Rectal smooth muscle tissue (tissue), 1 donor: Measurements from ENCODE around the gene CCDC149.

Experiments used
- H3K27ac ChIP-seq: one replicate; pipeline ENCODE4 v1.7.0; 2013; ENCODE audit warnings: low read depth, low read length, inconsistent platforms
- H3K27me3 ChIP-seq: one replicate; pipeline ENCODE4 v1.7.0; 2013; ENCODE audit warnings: low read length; ENCODE audit not compliant: control insufficient read depth, insufficient read depth
- H3K36me3 ChIP-seq: one replicate; pipeline ENCODE4 v1.7.0; 2013; ENCODE audit warnings: low read length; ENCODE audit not compliant: control insufficient read depth, insufficient read depth
- H3K4me1 ChIP-seq: one replicate; pipeline ENCODE4 v1.7.0; 2013; ENCODE audit warnings: low read length; ENCODE audit not compliant: control insufficient read depth, insufficient read depth
- H3K4me3 ChIP-seq: one replicate; pipeline ENCODE4 v1.7.0; 2013; ENCODE audit warnings: low read length
- H3K9ac ChIP-seq: one replicate; pipeline ENCODE4 v1.7.0; 2013; ENCODE audit warnings: low read length

Gene CCDC149

GRCh38 chr4:24930151-24930550, 17.3 kb upstream of the CCDC149 start:
- no peaks in the 10 kb centered on the region for H3K4me1 ChIP-seq
- no peak overlapping the region for H3K4me3 ChIP-seq
- H3K9ac ChIP-seq: no peak overlapping the region
- H3K27me3 ChIP-seq: no peaks in the 10 kb centered on the region
- H3K36me3 ChIP-seq: no peaks in the 10 kb centered on the region
- no peak overlapping the region for H3K27ac ChIP-seq

DNA sequence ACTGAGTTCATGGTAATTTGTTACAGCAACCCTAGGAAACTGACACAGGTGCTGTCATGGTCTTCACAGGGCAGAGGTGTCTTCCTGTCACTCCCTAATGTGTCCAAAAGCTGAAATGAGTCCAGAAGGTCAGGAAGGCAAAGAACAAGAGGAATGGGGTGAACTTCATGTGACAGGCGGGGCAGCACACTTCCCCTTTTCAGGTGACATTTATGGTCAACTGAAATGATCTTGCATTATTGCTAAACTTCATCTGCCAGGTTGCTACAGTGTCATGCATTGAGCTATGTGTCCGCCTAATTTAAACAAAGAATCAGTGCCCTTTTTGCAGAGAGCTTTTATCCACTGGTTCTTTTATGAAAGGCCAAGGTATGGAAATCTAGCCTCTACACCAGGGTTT, 15.9 kb upstream of the CCDC149 start:
- no peaks in the 10 kb centered on the region for H3K36me3 ChIP-seq
- H3K9ac ChIP-seq: no peak overlapping the region
- no peak overlapping the region for H3K4me3 ChIP-seq
- H3K27me3 ChIP-seq: no peaks in the 10 kb centered on the region
- no peaks in the 10 kb centered on the region for H3K4me1 ChIP-seq
- H3K27ac ChIP-seq: no peak overlapping the region

DNA sequence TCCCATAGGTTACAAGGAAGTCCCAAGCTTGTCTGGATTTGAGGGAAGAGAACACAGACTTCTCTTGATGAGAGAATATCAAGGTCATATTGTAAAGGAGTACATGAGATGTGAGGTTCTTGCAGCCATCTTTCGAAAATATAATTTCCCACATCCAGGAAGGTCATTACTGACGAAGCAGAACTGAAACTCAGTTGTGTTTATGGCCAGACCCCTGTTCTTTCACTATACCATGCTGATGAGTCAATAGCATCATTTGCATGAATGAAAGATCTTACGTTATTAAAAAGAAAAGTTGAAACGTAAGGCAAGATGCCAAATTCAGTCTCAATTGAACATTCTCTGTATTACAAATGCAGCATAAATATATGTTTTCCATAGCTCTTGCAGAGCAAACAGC, 14.2 kb upstream of the CCDC149 start:
- no peak overlapping the region for H3K4me3 ChIP-seq
- no peak overlapping the region for H3K27ac ChIP-seq
- no peaks in the 10 kb centered on the region for H3K27me3 ChIP-seq
- H3K9ac ChIP-seq: no peak overlapping the region
- H3K36me3 ChIP-seq: no peaks in the 10 kb centered on the region
- no peaks in the 10 kb centered on the region for H3K4me1 ChIP-seq

DNA sequence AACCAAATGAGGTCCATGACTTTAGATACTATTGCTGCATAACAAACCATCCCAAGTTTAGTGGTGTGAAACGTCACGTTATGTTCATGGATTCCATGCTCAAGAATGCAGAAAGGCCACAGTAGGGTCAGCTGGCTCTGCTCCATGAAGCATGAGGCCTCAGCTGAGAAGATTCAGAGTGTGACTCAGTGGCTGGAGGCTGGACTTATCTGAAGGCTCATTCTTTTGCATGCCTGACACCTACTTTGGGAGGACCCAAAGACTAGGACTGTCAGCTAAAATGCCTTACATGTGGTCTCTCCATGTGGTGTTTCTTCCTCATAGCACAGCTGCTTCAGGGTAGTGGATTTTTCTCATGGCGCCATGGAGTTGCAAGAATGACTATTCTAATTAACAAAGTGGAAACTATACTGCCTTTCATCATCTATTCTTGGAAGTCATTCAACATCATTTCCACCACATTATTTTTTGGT, 11.5 kb upstream of the CCDC149 start:
- no peaks in the 10 kb centered on the region for H3K36me3 ChIP-seq

GRCh38 chr4:24923550-24923949, 10.7 kb upstream of the CCDC149 start:
- Histone ChIP-seq H3K4me1 (no peaks in the 10 kb centered on the region), H3K27ac (no peak overlapping the region), H3K4me3 (no peak overlapping the region), H3K27me3 (no peaks in the 10 kb centered on the region), H3K9ac (no peak overlapping the region), H3K36me3 (no peaks in the 10 kb centered on the region)

More for the DNA sequence above, 11.5 kb upstream of the CCDC149 start:
- no peak overlapping the region for H3K27ac ChIP-seq
- H3K4me3 ChIP-seq: no peak overlapping the region
- H3K27me3 ChIP-seq: no peaks in the 10 kb centered on the region
- no peaks in the 10 kb centered on the region for H3K4me1 ChIP-seq
- H3K9ac ChIP-seq: no peak overlapping the region

DNA sequence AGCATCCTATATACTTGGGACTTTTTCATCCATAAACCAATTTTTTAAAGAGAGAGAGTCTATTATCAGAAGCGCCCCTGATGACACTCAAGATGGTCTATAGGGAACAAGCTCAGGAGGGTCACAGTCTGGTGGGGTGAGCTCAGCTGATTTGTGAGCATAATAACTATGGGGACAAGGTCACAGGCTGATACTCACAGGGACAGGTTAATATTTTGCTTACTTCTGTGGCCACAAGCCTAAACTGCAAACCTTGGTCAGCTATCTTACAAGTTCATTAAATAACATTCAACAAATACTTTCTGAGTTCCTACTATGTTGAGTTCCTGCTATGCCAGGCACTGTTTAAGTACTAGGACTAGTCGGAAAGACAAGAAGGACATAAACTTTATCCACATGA, 10.2 kb upstream of the CCDC149 start:
- no peak overlapping the region for H3K27ac ChIP-seq
- no peaks in the 10 kb centered on the region for H3K36me3 ChIP-seq
- H3K4me3 ChIP-seq: no peak overlapping the region
- H3K27me3 ChIP-seq: no peaks in the 10 kb centered on the region
- no peaks in the 10 kb centered on the region for H3K4me1 ChIP-seq
- no peak overlapping the region for H3K9ac ChIP-seq

GRCh38 chr4:24922416-24922815, 9.6 kb upstream of the CCDC149 start:
- Histone ChIP-seq H3K27me3 (no peaks in the 10 kb centered on the region), H3K9ac (no peak overlapping the region), H3K27ac (no peak overlapping the region), H3K4me1 (no peaks in the 10 kb centered on the region), H3K4me3 (no peak overlapping the region), H3K36me3 (no peaks in the 10 kb centered on the region)

DNA sequence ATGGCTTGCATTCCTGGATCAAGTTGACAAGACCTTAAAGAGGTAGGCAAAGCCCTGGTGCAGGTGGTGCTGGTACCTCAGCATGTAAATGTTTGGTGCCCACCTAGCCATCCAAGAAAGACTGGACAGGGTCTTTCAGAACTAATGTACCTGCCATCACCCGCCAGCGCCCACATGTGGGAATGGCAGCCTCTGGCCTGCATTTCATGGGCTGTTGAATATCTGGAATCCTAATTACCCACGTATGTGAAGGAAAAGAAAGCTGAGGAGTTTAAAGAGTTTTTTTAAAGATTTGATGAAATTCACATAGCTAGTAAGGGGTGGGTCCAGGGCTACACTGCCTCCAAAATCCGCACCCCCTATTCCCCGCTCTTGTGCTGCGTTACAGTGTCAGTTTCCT, 8.6 kb upstream of the CCDC149 start:
- no peaks in the 10 kb centered on the region for H3K27me3 ChIP-seq
- H3K4me3 ChIP-seq: no peak overlapping the region
- H3K9ac ChIP-seq: no peak overlapping the region
- H3K27ac ChIP-seq: no peak overlapping the region
- H3K36me3 ChIP-seq: no peaks in the 10 kb centered on the region
- H3K4me1 ChIP-seq: no peaks in the 10 kb centered on the region

- Histone ChIP-seq H3K27ac (no peak overlapping the region), H3K4me3 (no peak overlapping the region), H3K36me3 (no peaks in the 10 kb centered on the region), H3K27me3 (no peaks in the 10 kb centered on the region), H3K9ac (no peak overlapping the region), H3K4me1 (no peaks in the 10 kb centered on the region)
Measured at GRCh38 chr4:24920008-24920407, 7.2 kb upstream of the CCDC149 start.

GRCh38 chr4:24917076-24917856, 4.4 kb upstream of the CCDC149 start:
- Histone ChIP-seq H3K4me1 (no peaks in the 10 kb centered on the region), H3K27me3 (no peaks in the 10 kb centered on the region), H3K27ac (no peak overlapping the region), H3K9ac (no peak overlapping the region), H3K4me3 (no peak overlapping the region), H3K36me3 (no peaks in the 10 kb centered on the region)

DNA sequence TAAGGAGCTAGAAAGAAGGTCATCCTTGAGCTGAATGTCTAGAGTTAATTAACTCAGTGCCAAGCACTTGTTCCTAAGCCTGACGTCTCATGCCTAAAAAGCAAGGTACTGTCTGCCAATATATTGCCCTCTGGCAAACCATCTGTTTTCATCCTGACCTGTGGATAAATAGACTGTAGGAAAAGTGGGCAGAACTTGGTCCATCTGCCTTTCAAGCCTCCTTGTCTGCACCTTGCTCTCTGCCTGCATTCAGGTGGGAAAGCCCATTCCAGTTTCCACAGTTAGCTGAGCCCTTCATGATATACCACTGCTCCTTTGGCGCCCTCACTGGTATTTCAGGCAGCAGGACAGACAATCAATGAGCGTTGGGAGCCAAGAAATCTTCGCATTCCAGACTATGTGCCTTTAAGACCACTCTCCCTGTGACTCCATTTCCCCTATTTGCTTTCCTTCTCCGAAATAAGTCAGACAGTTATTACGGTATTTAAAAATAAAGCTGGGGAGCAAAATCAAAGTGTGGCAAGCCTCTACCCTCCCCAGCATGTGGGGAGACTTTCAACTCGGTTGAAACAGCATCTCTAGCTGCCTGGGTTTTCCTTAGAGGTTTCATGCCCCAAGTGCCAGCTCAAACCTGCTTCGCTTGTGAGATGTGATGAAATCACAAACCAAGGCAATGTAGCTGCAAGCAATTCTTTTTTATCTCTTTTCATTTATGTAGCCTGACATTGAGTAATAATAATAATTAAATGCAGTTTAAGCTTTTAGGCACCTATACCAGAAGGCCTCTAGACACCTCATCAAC, 2.5 kb upstream of the CCDC149 start:
- H3K4me3 ChIP-seq: no peak overlapping the region
- H3K27ac ChIP-seq: no peak overlapping the region
- no peak overlapping the region for H3K9ac ChIP-seq
- H3K27me3 ChIP-seq: no peaks in the 10 kb centered on the region
- no peaks in the 10 kb centered on the region for H3K36me3 ChIP-seq
- H3K4me1 ChIP-seq: peaks cover 4% of the 10 kb centered on the region

DNA sequence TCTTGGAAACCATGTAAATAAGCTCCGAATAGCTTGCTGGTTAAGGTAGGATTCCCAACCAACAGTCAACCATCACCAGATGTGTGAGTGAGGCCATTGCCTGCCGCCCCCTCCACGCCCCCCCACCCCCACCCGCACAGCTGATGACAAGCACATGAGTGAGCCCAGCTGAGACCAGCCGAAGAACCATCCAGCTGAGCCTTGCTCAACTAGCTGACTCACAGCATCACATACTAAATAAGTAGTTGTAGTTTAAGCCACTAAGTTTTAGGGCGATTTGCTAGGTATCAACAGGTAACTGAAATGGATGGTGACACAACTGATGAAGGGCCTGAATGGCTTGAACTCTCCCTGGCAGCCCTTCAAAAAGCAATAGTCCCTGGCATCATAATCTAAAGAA, 1.6 kb upstream of the CCDC149 start:
- Histone ChIP-seq H3K4me1 (peaks cover 4% of the 10 kb centered on the region), H3K4me3 (no peak overlapping the region), H3K36me3 (no peaks in the 10 kb centered on the region), H3K9ac (no peak overlapping the region), H3K27me3 (no peaks in the 10 kb centered on the region), H3K27ac (no peak overlapping the region)
